ENCODE data around the gene DRAM1. TPM values are rescaled to one million over a fixed set of nuclear protein-coding genes. Genes with fewer than 3 reads are reported as not detected.
"Not testable (repeated sequence)": the region's sequence is repeated elsewhere in the genome, so short reads cannot be mapped to it uniquely, and the experiment has no call there.

Gene DRAM1
- polyA plus RNA-seq, 1 experiment, result 57.5 TPM

- no peak for TF ChIP-seq CTCF (IDR thresholded peaks at IDR 0.05; ENCODE audit: low read depth, low read length)
- Histone ChIP-seq H3K9me3 (ENCODE audit: control insufficient read depth, insufficient read depth, low read length) (no peaks in the 10 kb centered on the region), H3K27me3 (ENCODE audit: control insufficient read depth, insufficient read depth, low read length) (no peaks in the 10 kb centered on the region), H3K27ac (ENCODE audit: low read depth, low read length) (no peak overlapping the region), H3K4me3 (ENCODE audit: low read depth, low read length) (no peak overlapping the region)
- ChIA-PET POLR2A (interaction anchor here (1.1 to 1.5 kb wide), 3 partner anchors 16 to 448 kb away, joined by 3 to 5 read pairs (median 3); partner anchors contain the start of gene ARL1), CTCF (interaction anchor here (0.5 to 2.2 kb wide), 7 partner anchors 12 to 629 kb away, joined by 3 to 11 read pairs (median 4); no protein-coding TSS in a partner anchor)
- no peak for DNase-seq (ENCODE audit: low read depth, low spot score)
Observed at GRCh38 chr12:101855364-101855884, 22.0 kb upstream of the DRAM1 start.

DNA sequence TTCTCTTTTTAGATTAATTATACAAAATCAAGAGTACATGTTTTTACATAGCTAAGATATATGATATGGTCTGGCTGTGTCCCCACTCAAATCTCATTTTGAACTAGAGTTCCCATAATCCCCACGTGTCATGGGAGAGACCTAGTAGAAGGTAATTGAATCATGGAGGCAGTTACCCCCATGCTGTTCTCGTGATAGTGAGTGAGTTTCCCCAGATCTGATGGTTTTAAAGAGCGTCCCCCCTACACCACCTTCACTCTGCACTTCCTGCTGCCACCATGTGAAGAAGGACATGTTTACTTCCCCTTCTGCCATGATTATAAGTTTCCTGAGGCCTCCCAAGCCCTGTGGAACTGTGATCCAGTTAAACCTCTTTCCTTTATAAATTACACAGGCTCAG lies 21.4 kb upstream of the DRAM1 start:
- Histone ChIP-seq H3K27me3 (ENCODE audit: control insufficient read depth, insufficient read depth, low read length) (no peaks in the 10 kb centered on the region), H3K27ac (ENCODE audit: low read depth, low read length) (no peak overlapping the region), H3K4me3 (ENCODE audit: low read depth, low read length) (no peak overlapping the region), H3K9me3 (ENCODE audit: control insufficient read depth, insufficient read depth, low read length) (no peaks in the 10 kb centered on the region)
- ChIA-PET POLR2A (interaction anchor here (1.1 to 1.5 kb wide), 3 partner anchors 16 to 449 kb away, joined by 3 to 5 read pairs (median 3); partner anchors contain the start of gene ARL1), CTCF (interaction anchor here (0.5 to 2.2 kb wide), 6 partner anchors 16 to 629 kb away, joined by 3 to 11 read pairs (median 4); no protein-coding TSS in a partner anchor)
- no peak for TF ChIP-seq CTCF (IDR thresholded peaks at IDR 0.05; ENCODE audit: low read depth, low read length)
- DNase-seq (ENCODE audit: low read depth, low spot score), result no peak

- not testable (repeated sequence) for H3K27me3 ChIP-seq (ENCODE audit: control insufficient read depth, insufficient read depth, low read length); H3K4me3 ChIP-seq (ENCODE audit: low read depth, low read length); DNase-seq (ENCODE audit: low read depth, low spot score); H3K9me3 ChIP-seq (ENCODE audit: control insufficient read depth, insufficient read depth, low read length); H3K27ac ChIP-seq (ENCODE audit: low read depth, low read length)
- ChIA-PET CTCF (interaction anchor here (1.9 kb wide), 1 partner anchor 18 kb away, joined by 7 read pairs; no protein-coding TSS in a partner anchor), POLR2A (interaction anchor here (1.5 kb wide), 1 partner anchor 449 kb away, joined by 3 read pairs; the partner anchor contains the start of gene ARL1)
Observed at GRCh38 chr12:101856614-101857013, 20.8 kb upstream of the DRAM1 start.

DNA sequence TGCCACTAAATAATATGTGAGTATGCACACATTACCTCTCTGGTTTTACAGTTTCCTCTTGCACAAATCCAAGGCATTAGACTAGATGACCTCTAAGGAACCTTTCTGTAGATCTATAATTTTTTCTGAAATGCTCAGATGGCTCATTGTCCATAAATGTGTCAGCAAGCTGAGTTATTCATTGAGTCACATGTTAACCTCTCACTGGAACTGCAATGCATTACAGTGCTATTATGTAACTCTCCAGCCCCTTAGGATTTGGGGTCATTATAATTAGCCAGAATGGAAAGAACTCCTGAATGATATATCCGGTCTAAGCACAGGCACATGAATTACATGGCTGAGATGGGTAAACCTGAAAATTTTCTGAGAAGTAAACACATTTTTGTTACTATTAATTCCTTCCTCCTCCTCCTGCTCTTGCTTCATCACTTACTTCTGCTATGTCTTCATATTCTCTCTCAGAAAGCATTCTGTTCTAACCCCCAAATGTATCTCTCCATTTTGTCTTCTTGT lies 20.3 kb upstream of the DRAM1 start:
- Histone ChIP-seq H3K9me3 (ENCODE audit: control insufficient read depth, insufficient read depth, low read length) (no peaks in the 10 kb centered on the region), H3K4me3 (ENCODE audit: low read depth, low read length) (no peak overlapping the region), H3K27ac (ENCODE audit: low read depth, low read length) (no peak overlapping the region), H3K27me3 (ENCODE audit: control insufficient read depth, insufficient read depth, low read length) (no peaks in the 10 kb centered on the region)
- ChIA-PET CTCF (no interaction called here), POLR2A (no interaction called here)
- no peak for DNase-seq (ENCODE audit: low read depth, low spot score)
- no peak for TF ChIP-seq CTCF (IDR thresholded peaks at IDR 0.05; ENCODE audit: low read depth, low read length)

- H3K27me3 ChIP-seq (ENCODE audit: control insufficient read depth, insufficient read depth, low read length), result no peaks in the 10 kb centered on the region
- no peak for DNase-seq (ENCODE audit: low read depth, low spot score)
- H3K9me3 ChIP-seq (ENCODE audit: control insufficient read depth, insufficient read depth, low read length), result no peaks in the 10 kb centered on the region
- POLR2A ChIA-PET, result no interaction called here
- no peak overlapping the region for H3K4me3 ChIP-seq (ENCODE audit: low read depth, low read length)
- TF ChIP-seq CTCF (IDR thresholded peaks at IDR 0.05; ENCODE audit: low read depth, low read length), result no peak
- CTCF ChIA-PET, result no interaction called here
- no peak overlapping the region for H3K27ac ChIP-seq (ENCODE audit: low read depth, low read length)
Observed at GRCh38 chr12:101858361-101858760, 19.0 kb upstream of the DRAM1 start.

All from AG04450 (cell line).